Brain microvascular endothelial cell (primary cell): ENCODE data around the gene SHLD1.

ENCODE experiments used
- DNase-seq: peaks from one replicate; pipeline ENCODE4 v3.0.0-alpha.2; 2020
- H3K27ac ChIP-seq: fragments of 250-450 bp; sonication (Bioruptor Pico); 2 replicates; pipeline ENCODE4 v1.5.1; 2020; ENCODE audit warnings: mild to moderate bottlenecking, moderate library complexity
- H3K27me3 ChIP-seq: fragments of 250-450 bp; sonication (Bioruptor Pico); replicated peaks from 2 replicates; pipeline ENCODE4 v1.5.1; 2020; ENCODE audit warnings: mild to moderate bottlenecking
- H3K36me3 ChIP-seq: fragments of 250-450 bp; sonication (Bioruptor Pico); replicated peaks from 2 replicates; pipeline ENCODE4 v1.5.1; 2020; ENCODE audit warnings: mild to moderate bottlenecking
- H3K4me3 ChIP-seq: 2 replicates; pipeline ENCODE4 v1.5.1; 2011; ENCODE audit warnings: low read depth, mild to moderate bottlenecking, control low read depth, low read length, moderate library complexity
- in situ Hi-C: cut with HindIII; loops from 2 replicates; pipeline ENCODE4 v1.10.0; 2017; ENCODE audit warnings: low sequenced_read_pairs, low pct_ligation_motif_present
- TF ChIP-seq, protein P1 (sequence below): IDR thresholded peaks from 2 replicates; pipeline ENCODE4 v1.5.1; 2011; ENCODE audit warnings: low read depth, mild to moderate bottlenecking, moderate library complexity, low read length, control low read depth, inconsistent platforms; ENCODE audit errors: missing control alignments

The SHLD1 gene

GRCh38 chr20:5835871-5836270 is 85.7 kb downstream of the SHLD1 start:
- TF ChIP-seq, protein P1, sequence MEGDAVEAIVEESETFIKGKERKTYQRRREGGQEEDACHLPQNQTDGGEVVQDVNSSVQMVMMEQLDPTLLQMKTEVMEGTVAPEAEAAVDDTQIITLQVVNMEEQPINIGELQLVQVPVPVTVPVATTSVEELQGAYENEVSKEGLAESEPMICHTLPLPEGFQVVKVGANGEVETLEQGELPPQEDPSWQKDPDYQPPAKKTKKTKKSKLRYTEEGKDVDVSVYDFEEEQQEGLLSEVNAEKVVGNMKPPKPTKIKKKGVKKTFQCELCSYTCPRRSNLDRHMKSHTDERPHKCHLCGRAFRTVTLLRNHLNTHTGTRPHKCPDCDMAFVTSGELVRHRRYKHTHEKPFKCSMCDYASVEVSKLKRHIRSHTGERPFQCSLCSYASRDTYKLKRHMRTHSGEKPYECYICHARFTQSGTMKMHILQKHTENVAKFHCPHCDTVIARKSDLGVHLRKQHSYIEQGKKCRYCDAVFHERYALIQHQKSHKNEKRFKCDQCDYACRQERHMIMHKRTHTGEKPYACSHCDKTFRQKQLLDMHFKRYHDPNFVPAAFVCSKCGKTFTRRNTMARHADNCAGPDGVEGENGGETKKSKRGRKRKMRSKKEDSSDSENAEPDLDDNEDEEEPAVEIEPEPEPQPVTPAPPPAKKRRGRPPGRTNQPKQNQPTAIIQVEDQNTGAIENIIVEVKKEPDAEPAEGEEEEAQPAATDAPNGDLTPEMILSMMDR = no peak
- Histone ChIP-seq H3K4me3 (no peak overlapping the region), H3K36me3 (no peaks in the 10 kb centered on the region), H3K27ac (peak overlapping the region; percentile 77), H3K27me3 (no peaks in the 10 kb centered on the region)
- DNase-seq = no peak
- in situ Hi-C loops = no loop called here

DNA sequence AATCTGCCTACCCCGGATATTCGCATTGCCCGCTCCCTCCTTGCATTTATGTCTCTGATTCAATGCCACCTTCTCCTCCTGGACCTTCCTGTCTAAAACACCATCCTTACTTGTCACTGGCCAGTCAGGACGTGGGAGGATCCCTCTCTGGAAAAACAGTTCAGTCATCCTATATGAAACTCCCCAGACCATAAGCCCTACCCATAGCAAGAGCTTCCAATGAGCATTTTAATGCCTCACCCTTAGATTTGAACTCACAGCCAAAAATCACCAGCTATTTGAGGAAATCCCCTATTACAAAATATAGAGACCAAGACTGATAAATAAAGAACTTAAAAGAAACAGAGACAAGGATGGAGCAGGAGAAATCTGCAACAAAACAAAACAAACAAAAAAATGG is 86.4 kb downstream of the SHLD1 start:
- in situ Hi-C loops = no loop called here
- no peak for DNase-seq
- Histone ChIP-seq H3K27ac (no peak overlapping the region), H3K36me3 (no peaks in the 10 kb centered on the region), H3K27me3 (no peaks in the 10 kb centered on the region), H3K4me3 (no peak overlapping the region)
- TF ChIP-seq, protein P1 = no peak

DNA sequence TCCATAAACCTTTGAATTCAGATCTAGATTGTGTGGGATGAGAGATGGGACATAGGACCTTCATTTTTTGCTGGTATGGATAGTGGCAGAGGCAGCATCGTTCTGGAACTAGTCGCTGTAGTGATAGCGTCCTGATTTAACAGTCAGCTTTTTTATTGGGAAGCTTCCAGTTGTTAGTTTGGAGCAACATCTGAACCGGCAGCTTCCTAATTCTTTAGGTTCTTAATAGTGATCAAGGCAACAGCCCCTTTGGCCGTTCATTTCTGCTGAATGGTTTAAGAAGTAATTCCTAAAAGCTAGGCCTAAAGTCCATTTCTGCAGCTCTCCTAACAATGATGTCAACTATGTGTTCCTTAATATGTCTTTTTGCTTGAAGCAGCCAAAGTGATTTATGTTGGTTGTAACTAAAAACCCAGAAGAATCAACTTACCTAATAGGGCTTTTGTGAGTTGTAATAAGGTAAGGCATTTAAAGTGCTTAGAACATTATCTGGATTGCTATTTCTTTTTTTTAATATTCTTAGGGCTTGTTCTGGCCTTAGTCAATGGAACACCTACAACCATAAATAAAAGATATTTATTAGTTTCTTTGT is 90.3 kb downstream of the SHLD1 start:
- Histone ChIP-seq H3K27me3 (no peaks in the 10 kb centered on the region), H3K4me3 (no peak overlapping the region), H3K36me3 (no peaks in the 10 kb centered on the region), H3K27ac (no peak overlapping the region)
- no peak for DNase-seq
- TF ChIP-seq, protein P1 = no peak
- in situ Hi-C loops = no loop called here

GRCh38 chr20:5841522-5841921 is 91.3 kb downstream of the SHLD1 start:
- H3K27ac ChIP-seq = no peak overlapping the region
- H3K36me3 ChIP-seq = no peaks in the 10 kb centered on the region
- H3K27me3 ChIP-seq = no peaks in the 10 kb centered on the region
- H3K4me3 ChIP-seq = no peak overlapping the region
- in situ Hi-C loops = no loop called here
- TF ChIP-seq, protein P1 = no peak
- no peak for DNase-seq

GRCh38 chr20:5842465-5842864 is 92.3 kb downstream of the SHLD1 start:
- Histone ChIP-seq H3K27me3 (no peaks in the 10 kb centered on the region), H3K4me3 (no peak overlapping the region), H3K27ac (no peak overlapping the region), H3K36me3 (no peaks in the 10 kb centered on the region)
- DNase-seq = no peak
- in situ Hi-C loops = no loop called here
- TF ChIP-seq, protein P1 = no peak

GRCh38 chr20:5843054-5843592 is 92.9 kb downstream of the SHLD1 start:
- no peak overlapping the region for H3K4me3 ChIP-seq
- no peaks in the 10 kb centered on the region for H3K27me3 ChIP-seq
- no peak for DNase-seq
- in situ Hi-C loops = no loop called here
- no peaks in the 10 kb centered on the region for H3K36me3 ChIP-seq
- no peak overlapping the region for H3K27ac ChIP-seq
- TF ChIP-seq, protein P1 = no peak
